SK-N-SH (cell line): ENCODE measurements around the gene LRRC8C.

Experiments
- CTCF ChIP-seq: fragments of 200-600 bp; sonication (generic); IDR thresholded peaks from 2 replicates; pipeline ENCODE4 v1.6.1; 2017; ENCODE audit warnings: antibody characterized with exemption, mild to moderate bottlenecking, moderate library complexity
- ELF1 ChIP-seq: IDR thresholded peaks from 2 replicates; pipeline ENCODE4 v1.4.0; 2012
- EP300 ChIP-seq, 2 experiments: IDR thresholded peaks; 2 replicates each; pipeline versions ENCODE4 v1.4.0 to v1.6.1; 2012; ENCODE audit warnings: borderline replicate concordance in 1 of 2, low read depth in 1 of 2, low read length in 1 of 2
- EZH2phosphoT487 ChIP-seq: fragments of 200-600 bp; sonication (generic); IDR thresholded peaks from 2 replicates; pipeline ENCODE4 v1.6.1; 2017; ENCODE audit warnings: low read depth, mixed run types, mild to moderate bottlenecking, antibody characterized with exemption, moderate library complexity, borderline replicate concordance
- GABPA ChIP-seq: IDR thresholded peaks from 2 replicates; pipeline ENCODE4 v1.4.0; 2012; ENCODE audit warnings: low read depth, mild to moderate bottlenecking
- GATA2 ChIP-seq: sonication (generic); formaldehyde crosslinking; IDR thresholded peaks from 2 replicates; pipeline ENCODE4 v1.5.0; 2020; ENCODE audit warnings: mild to moderate bottlenecking, missing genetic modification reagents
- NRF1 ChIP-seq: IDR thresholded peaks from 2 replicates; pipeline ENCODE4 v1.6.1; 2012; ENCODE audit warnings: low read depth, mild to moderate bottlenecking, low read length
- POLR2AphosphoS5 ChIP-seq: IDR thresholded peaks from 2 replicates; pipeline ENCODE4 v1.6.1; 2012; ENCODE audit warnings: low read depth, low read length
- RAD21 ChIP-seq: IDR thresholded peaks from 2 replicates; pipeline ENCODE4 v1.6.1; 2012; ENCODE audit warnings: mild to moderate bottlenecking, low read length
- REST ChIP-seq: IDR thresholded peaks from 2 replicates; pipeline ENCODE4 v1.6.1; 2012; ENCODE audit warnings: mild to moderate bottlenecking, low read depth, low read length, moderate library complexity
- RXRA ChIP-seq: IDR thresholded peaks from 2 replicates; pipeline ENCODE4 v1.4.0; 2012; ENCODE audit warnings: low read depth, mild to moderate bottlenecking, borderline replicate concordance
- TAF1 ChIP-seq: IDR thresholded peaks from 2 replicates; pipeline ENCODE4 v1.6.1; 2012; ENCODE audit warnings: low read depth, mild to moderate bottlenecking, low read length, moderate library complexity, borderline replicate concordance
- TCF12 ChIP-seq: IDR thresholded peaks from 2 replicates; pipeline ENCODE4 v1.4.0; 2012
- ZBTB33 ChIP-seq: IDR thresholded peaks from 2 replicates; pipeline ENCODE4 v1.4.0; 2012; ENCODE audit warnings: low read depth, borderline replicate concordance

GRCh38 chr1:89732206-89732605, 99.3 kb downstream of the LRRC8C start:
- TF ChIP-seq CTCF (no peak), EP300 (IDR thresholded peaks at IDR 0.05; ENCODE audit: borderline replicate concordance in 1 of 2, low read depth in 1 of 2, low read length in 1 of 2) (no peak), EZH2phosphoT487 (no peak), NRF1 (no peak), REST (no peak), TCF12 (no peak), POLR2AphosphoS5 (no peak), RAD21 (no peak), ZBTB33 (no peak), ELF1 (no peak), GABPA (no peak), TAF1 (no peak), GATA2 (no peak), RXRA (no peak)
